ENCODE measurements around the gene HERC2. TPM values are rescaled to one million over a fixed set of nuclear protein-coding genes. Genes with fewer than 3 reads are reported as not detected.

The HERC2 gene
- total RNA-seq, 1 donor from 2014 or later: 58.5 TPM

DNA sequence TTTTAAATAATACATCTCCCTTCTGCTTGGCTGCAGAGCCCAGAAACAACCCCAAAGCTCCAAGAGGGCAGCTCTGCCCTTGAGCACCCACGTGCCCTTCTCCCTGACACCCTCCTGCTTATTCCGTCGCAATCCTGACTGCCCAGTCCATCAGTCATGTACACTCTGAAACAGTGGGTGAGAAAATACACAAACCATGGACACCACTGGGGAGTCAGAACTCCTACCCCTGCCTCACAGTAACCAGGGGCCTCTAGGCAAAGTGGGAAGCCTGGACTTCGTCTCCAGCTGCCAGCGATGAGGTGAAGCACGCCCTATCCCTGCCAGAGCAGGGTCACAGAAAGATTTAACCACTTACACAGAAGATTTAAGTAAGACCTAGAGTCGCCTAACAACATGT lies 40.1 kb downstream of the HERC2 start:
- TF ChIP-seq, protein P1, sequence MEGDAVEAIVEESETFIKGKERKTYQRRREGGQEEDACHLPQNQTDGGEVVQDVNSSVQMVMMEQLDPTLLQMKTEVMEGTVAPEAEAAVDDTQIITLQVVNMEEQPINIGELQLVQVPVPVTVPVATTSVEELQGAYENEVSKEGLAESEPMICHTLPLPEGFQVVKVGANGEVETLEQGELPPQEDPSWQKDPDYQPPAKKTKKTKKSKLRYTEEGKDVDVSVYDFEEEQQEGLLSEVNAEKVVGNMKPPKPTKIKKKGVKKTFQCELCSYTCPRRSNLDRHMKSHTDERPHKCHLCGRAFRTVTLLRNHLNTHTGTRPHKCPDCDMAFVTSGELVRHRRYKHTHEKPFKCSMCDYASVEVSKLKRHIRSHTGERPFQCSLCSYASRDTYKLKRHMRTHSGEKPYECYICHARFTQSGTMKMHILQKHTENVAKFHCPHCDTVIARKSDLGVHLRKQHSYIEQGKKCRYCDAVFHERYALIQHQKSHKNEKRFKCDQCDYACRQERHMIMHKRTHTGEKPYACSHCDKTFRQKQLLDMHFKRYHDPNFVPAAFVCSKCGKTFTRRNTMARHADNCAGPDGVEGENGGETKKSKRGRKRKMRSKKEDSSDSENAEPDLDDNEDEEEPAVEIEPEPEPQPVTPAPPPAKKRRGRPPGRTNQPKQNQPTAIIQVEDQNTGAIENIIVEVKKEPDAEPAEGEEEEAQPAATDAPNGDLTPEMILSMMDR (IDR thresholded peaks at IDR 0.05): no peak
- no peak overlapping the region for H3K27ac Mint-ChIP-seq (ENCODE audit: unreplicated experiment)
- no peak for DNase-seq (ENCODE audit: low spot score)
- H3K4me1 Mint-ChIP-seq (ENCODE audit: low read depth): peaks cover 10% of the 10 kb centered on the region
- peaks cover 13% of the 10 kb centered on the region for H3K36me3 Mint-ChIP-seq (ENCODE audit: low read depth)
- H3K27me3 Mint-ChIP-seq (ENCODE audit: low read depth): no peaks in the 10 kb centered on the region
- H3K4me3 Mint-ChIP-seq (ENCODE audit: unreplicated experiment): no peak overlapping the region
- H3K9me3 Mint-ChIP-seq (ENCODE audit: low read depth): peaks cover 11% of the 10 kb centered on the region

DNA sequence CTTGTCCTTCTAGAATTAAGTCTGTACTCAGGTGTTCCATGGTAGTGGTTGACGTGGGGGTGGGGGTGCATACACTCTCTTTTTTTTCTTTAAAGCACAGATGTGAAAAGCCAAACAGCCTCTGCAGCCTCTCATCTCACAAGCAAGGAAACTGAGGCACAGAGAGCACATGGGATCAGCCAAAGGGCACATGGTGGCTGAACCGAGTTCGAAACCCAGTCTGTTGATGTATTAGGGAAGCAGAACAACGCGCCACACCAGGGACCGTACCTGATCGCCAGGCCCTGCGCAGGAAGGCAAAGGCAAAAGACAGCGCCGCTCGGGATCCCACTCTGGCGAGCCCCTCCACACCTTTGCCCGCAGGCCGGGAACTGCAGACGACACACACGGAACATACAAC lies 47.3 kb downstream of the HERC2 start:
- Mint-ChIP-seq H3K9me3 (ENCODE audit: low read depth) (no peaks in the 10 kb centered on the region), H3K36me3 (ENCODE audit: low read depth) (peaks cover 13% of the 10 kb centered on the region), H3K4me3 (ENCODE audit: unreplicated experiment) (no peak overlapping the region), H3K27me3 (ENCODE audit: low read depth) (no peaks in the 10 kb centered on the region), H3K4me1 (ENCODE audit: low read depth) (peaks cover 8% of the 10 kb centered on the region), H3K27ac (ENCODE audit: unreplicated experiment) (no peak overlapping the region)
- TF ChIP-seq, protein P1 (IDR thresholded peaks at IDR 0.05): no peak
- DNase-seq (ENCODE audit: low spot score): no peak

DNA sequence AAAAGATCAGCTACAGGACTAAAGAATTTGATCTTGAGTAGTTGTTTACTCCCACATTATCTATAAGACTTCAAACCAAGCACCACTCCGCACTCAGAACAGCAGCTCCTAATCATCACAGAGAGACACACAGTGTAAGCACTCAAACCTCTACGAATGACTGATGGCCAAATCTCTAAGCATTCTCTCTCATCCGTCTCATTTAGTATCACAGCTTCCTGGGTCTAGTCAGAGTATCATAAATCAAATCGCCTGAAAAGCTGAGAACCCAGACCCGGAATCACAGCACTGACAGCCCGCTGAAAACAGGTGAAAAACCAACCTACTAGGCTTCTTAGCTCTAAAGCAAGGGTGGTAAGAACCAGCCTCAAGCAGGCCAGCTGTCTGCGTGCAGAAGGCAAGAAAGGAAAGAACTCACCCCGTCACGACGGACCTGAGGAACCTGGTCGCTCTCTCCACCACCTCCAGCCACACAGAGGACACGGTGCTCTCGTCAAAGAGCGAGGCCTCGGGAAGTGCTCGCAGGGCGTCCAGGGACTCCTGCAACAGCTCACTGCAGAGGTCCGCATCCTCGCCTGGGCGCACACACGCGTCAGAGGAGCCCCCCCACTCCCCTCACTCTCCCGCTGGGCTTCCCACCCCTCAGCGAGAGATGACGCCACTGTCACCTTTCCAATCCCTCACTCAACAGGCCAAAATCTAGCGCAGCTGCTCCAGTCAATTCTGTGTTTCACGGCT lies 47.9 kb downstream of the HERC2 start:
- Mint-ChIP-seq H3K4me1 (ENCODE audit: low read depth) (peaks cover 8% of the 10 kb centered on the region), H3K27ac (ENCODE audit: unreplicated experiment) (peak overlapping the region; percentile 37), H3K27me3 (ENCODE audit: low read depth) (no peaks in the 10 kb centered on the region), H3K9me3 (ENCODE audit: low read depth) (no peaks in the 10 kb centered on the region), H3K4me3 (ENCODE audit: unreplicated experiment) (no peak overlapping the region), H3K36me3 (ENCODE audit: low read depth) (peaks cover 16% of the 10 kb centered on the region)
- DNase-seq (ENCODE audit: low spot score): no peak
- TF ChIP-seq, protein P1 (IDR thresholded peaks at IDR 0.05): no peak

DNA sequence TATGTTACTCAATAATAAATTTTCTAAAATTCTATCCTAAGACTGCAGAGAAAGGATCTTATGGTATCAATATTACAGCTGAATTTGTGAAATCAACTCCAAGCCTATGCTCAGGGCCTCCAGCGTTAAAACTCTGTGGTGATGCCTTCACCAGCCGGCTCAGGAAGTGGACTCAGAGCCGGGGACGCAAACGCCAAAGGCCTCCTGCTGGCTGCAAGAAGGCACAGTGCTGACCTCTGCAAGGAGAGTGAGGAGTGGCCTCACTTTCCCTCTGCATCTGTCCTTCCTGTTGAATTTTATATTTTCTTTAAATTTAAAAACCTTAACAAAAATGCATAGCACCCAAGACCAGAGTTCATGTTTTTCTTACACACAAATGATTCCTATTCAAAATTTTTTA lies 48.5 kb downstream of the HERC2 start:
- Mint-ChIP-seq H3K27ac (ENCODE audit: unreplicated experiment) (peak overlapping the region; percentile 37), H3K36me3 (ENCODE audit: low read depth) (peaks cover 19% of the 10 kb centered on the region)
- DNase-seq (ENCODE audit: low spot score): no peak

DNA sequence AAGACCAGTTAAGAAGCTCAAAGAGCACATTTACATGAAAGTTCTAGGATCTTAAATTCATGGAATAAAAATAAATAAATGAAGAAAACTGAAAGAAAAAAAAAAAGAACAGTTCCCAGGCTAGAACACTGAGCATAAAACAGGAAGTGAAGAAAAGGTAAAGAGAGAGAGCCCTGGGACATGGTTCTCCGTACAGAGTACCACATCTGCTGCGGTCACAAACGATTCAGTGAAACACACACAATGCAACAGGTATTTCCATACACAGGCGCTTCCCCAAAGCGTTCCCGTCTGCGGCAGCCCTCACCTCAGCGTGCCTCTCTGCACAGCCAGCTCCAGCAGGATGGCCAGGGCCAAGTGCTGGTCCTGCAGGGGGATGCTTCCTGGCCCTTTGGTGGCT lies 49.4 kb downstream of the HERC2 start:
- H3K36me3 Mint-ChIP-seq (ENCODE audit: low read depth): peaks cover 27% of the 10 kb centered on the region
- TF ChIP-seq, protein P1 (IDR thresholded peaks at IDR 0.05): no peak

More for the DNA sequence above, 48.5 kb downstream of the HERC2 start:
- no peak overlapping the region for H3K4me3 Mint-ChIP-seq (ENCODE audit: unreplicated experiment)
- no peaks in the 10 kb centered on the region for H3K9me3 Mint-ChIP-seq (ENCODE audit: low read depth)
- peaks cover 8% of the 10 kb centered on the region for H3K4me1 Mint-ChIP-seq (ENCODE audit: low read depth)
- TF ChIP-seq, protein P1 (IDR thresholded peaks at IDR 0.05): peak; percentile 69
- no peaks in the 10 kb centered on the region for H3K27me3 Mint-ChIP-seq (ENCODE audit: low read depth)

More for the DNA sequence above, 49.4 kb downstream of the HERC2 start:
- Mint-ChIP-seq H3K4me1 (ENCODE audit: low read depth) (peaks cover 8% of the 10 kb centered on the region), H3K27me3 (ENCODE audit: low read depth) (no peaks in the 10 kb centered on the region), H3K4me3 (ENCODE audit: unreplicated experiment) (no peak overlapping the region), H3K9me3 (ENCODE audit: low read depth) (no peaks in the 10 kb centered on the region), H3K27ac (ENCODE audit: unreplicated experiment) (no peak overlapping the region)
- DNase-seq (ENCODE audit: low spot score): no peak

Measured in chondrocyte (in vitro differentiated cells).